ELR (cell line): ENCODE data around the gene PARK7.

ENCODE experiments used
- DNase-seq: peaks from one replicate; pipeline ENCODE4 v3.0.0-alpha.2; 2015; ENCODE audit warnings: low read depth

Gene PARK7

DNA sequence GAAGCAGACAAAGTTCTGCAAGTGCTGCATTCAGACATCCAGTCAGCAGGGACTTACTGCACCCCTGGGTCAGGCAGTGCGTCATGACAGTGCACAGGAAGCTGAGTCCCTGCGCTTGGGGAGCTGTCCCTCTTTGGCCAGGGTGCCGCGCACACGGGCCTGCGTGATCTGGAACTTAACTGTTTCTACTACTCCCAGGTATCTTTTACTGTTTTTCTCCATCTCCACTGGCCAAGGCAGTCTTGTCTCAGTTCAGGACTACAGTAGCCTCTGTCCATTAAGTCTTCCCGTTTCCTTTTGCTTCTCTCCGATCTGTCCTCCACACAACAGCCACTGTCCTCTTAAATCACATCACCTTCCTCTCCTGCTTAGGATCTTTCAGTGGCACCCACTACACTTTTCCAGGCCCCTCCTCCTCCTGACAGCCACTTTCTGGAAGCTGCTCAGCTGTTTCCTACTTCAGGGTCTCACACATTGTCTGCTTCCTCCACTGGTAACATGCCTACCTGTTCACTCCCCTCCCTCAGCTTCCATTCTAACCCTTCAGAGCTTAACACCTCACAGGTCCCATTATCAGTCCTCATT is 48.7 kb downstream of the PARK7 start:
- DNase-seq = no peak

DNA sequence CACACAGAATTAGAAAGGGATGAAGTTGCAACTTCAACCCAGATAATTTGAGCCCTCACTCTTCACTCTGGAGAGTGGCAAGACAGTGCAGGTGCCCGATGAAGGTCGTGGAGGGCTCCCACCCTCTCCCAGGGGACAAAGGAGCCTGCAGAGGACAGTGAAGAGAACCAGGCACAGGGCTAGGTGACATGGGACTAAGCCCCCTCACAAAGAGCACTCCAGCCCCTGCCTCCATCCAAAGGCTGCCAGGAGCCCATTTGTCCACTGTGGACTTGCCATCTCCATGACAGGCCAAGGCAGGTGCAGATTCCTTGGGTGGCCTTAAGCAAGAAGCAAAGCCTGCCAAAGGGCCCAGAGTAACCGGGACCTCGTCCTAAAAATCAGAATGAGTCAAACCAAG is 49.5 kb downstream of the PARK7 start:
- no peak for DNase-seq

DNA sequence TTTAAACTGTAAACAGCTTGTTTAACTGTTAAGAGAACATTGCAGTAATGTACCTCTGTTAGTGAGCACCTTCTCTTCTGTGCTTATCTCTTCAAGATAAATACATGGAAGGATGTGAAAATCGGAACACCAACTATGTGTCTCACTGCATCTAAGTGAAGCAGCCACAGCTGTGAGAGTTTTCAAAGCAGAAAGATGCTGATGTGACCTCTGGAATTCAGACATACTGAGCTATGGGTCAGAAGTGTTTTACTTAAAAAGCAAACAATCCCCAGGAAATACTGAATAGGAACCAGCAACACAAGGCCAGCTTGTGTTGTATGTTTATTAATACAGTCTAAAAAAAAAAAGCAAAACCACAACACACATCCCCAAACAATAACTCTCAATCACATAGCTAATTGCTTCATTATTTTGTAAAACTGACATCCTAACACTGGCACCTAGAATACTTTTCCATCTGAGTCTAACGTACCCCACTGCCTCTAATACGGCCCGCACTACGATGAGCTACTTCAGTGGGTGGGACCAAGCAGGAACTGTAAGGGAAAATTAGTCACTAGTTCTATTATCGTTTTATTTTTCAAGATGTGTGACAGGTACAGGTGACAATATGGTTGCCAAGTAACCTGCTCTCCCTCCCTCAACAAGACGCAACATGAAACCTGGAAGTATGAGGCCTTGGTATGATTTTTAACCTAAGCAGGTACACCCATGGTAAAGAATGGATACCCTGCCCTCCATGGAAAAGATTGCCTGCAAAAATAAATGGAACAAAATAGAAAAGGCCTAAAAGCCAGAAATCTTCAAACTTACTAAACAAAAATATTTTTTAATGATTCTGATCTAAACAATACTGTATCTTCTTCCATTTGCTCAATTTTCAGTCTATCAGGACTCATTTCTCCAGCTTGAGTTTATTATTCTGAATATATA is 50.7 kb downstream of the PARK7 start:
- DNase-seq = no peak

DNA sequence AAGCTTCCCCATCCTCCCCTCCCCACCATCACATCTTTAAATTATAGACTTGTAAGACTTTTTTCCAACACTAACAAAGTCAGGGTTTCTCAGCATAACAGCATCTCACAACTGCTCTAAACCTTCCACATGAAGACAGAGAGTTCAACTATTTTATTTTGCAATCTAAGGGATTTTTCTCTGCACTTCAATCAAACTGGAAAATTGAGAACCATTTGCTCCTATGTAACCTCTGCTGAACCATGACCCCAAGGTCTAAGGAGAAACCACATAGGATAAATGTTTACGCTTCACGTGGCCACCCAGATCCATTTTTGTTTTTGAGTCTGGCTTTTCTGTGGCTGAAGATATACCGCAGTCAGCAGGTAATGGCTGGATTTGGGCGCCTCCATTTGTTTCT is 51.4 kb downstream of the PARK7 start:
- no peak for DNase-seq

DNA sequence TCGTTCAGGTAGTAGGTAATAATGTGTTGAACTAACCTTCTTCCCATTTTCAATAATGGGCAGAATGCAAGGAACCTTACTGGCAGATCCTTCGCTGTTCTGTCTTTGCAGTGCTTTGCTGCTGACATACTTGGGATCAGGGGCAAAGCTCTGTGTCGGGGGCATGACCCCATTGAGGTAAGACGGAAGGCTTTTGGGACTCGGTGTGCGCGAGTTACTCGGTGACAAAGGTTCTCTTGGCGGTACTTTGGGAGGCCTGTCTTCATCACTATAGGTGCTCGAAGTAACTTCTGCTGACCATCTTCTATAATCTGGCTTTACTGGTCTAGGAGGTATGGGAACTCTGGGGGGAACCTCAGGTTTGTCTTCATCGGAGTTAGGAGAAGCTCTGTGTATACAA is 51.9 kb downstream of the PARK7 start:
- no peak for DNase-seq

DNA sequence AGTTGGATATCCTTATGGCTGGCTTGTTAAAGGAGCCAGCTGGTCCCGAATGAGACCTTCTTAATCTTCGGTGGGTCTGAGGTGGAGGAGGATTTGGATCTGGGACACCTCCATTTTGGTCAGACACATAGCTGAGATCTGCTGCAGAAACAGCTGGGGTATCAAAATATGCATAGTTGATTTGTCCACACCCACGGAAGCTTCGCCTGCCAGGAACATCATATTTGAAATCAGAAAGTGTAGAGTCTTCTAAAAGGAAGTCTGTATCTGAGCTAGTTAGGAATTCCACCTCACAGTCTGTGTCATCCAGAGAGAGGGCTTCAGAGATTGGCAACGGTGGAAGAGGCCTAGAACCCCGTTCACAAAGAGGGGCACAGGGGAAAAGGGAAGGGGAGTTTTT is 52.3 kb downstream of the PARK7 start:
- DNase-seq = no peak

DNA sequence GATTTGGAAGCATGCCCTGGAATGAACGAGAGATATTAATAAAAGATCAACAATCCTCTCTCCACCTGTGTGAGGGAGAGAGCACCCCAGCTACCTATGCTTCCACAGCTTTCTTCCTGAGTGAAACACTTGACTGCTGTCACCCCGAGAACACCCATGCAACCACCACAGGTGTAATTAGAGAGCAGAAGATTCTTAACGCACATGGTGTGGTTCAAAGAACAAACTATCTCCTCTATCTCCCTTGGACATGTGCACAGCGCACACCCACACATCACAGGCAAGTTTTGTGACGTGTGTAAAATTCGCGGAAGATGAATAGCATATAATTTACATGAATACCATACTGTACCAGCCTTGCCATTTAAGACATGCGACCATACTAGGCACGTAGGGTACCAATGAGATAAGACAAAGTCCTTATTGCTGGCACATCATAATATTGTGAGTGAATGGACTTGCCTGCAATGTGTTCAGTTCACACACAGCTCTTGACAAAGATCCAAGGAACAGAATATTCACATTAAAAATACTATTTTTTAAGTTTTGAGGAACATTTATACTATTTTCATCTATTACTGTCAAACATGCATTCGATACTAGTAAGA is 53.0 kb downstream of the PARK7 start:
- no peak for DNase-seq

DNA sequence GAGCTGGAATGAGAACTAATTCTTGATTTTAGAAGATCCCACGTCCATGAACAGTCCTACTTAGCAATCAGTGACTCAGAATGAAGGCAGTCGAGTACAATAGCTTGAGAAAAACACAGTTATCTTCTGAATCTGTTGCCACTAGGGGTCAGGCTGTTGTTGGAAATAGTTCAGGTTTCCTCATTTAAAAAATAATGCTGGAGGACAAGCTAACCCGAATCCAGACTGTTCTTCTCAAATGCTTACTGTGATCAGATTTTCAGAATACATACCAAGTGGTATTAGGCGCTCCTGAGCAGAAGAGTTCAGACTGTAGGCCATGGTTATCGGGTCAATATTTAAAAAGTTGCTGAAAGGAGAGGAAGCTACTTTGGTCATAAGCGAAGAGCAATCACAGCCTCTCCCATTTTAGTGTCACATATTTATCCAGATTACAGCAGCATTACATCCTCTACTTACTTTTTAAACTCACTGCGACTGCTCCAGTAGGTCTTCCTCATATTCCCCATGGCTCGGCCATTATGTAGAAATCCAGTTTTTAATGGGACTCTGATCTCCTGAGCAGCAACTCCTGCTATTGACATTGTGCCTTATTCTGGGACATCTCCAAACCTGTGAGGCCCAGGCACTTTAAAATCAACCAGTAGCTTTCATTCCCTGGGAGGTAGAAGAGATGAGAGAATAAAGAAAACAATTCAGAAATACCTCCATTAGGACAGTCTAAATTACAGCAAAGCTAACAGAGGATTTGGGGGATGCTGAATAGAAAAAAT is 53.7 kb downstream of the PARK7 start:
- peak; percentile 90 for DNase-seq

DNA sequence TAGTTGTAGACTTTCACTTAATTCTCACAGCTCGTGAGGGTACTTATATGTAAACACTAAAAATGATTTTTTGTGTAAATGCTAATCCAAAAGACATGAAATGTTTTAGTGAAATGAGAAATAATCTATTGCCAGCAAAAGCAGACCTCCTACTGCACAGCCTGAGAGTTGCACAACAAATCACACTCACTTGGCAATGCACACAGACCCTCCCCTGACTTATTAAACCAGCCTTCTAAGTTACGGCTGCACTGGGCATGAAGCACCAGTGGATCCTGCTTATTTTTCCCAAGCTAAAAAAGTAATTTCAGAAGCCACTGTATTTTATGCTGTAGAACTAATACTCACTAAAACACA is 54.3 kb downstream of the PARK7 start:
- no peak for DNase-seq

DNA sequence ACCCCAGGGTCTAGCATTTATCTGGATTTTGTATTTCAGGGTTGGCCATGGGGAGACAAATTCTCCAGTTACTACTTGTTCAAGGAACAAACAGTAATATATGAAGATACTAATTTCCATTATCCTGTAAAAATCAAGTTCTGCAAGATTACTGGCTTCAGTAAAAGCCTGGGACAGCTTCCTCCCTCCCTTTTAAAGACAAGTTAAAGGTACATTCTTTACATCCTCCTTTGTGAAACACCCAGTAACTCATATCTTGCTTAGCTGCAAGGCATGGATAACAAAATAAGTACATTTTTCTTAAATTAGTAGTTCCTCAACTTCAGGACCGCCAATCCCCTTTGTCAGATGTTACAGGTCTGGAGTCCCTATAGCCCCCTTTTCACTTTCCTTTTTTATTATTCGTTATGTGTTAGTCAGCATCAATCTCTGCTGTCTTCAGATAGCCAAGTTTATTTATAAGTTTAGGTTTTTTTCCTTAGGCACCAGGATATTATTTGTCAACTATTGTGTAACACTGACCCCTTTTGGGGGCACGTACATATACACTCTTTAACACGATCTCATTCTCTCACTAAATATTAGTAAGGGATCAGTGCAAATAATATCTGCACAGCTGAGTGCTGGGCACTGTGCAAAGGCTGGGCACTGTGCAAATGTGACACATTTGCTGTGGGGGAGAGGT is 54.8 kb downstream of the PARK7 start:
- peak; percentile 49 for DNase-seq

DNA sequence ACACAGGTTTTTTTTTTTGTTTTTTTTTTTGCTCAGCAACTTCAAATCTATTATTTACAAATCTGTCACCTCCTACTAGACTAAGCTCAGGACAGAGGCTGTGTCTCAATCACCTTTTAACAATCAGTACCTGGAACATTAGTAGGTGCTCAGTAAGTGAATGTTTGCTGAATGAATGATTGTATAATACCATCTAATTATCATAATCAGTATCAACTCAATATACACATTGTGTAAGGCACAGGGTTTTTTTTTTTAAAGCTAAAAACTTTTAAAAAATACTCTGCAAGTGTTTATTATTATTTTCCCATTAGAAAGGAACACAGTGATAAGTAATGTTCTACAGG is 55.4 kb downstream of the PARK7 start:
- no peak for DNase-seq

DNA sequence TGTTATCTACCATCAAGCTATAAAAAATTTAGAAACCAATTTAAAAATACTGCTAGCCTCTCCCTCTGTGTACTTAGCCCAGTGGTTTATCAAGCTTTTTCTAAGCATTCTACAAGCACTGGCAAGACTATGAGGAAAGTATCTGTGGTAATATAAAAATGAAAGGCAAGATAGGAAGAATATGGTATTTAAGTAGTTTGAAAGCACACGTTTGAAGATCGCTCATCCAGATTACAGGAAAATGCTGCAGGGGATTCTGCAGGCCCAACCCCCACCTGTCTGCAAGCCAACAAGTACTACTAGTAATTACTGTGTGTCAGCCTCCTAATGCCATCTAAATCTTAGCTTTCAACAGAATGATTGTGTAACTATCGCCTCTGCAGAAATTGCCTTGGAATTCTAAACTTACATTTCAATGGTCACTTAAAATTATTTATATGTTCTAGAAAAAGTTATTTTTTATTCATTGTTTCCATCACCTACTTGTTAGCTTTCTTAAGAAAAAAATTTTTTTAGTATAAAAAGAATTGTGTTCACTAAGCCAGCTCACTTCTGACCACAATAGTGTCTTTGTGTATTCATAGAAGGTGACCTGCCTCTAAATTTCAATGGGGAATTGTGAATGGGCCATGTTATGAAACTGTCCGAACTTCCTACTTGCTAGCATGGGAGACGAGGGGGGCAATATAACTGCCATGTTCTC is 56.1 kb downstream of the PARK7 start:
- DNase-seq = peak; percentile 55

DNA sequence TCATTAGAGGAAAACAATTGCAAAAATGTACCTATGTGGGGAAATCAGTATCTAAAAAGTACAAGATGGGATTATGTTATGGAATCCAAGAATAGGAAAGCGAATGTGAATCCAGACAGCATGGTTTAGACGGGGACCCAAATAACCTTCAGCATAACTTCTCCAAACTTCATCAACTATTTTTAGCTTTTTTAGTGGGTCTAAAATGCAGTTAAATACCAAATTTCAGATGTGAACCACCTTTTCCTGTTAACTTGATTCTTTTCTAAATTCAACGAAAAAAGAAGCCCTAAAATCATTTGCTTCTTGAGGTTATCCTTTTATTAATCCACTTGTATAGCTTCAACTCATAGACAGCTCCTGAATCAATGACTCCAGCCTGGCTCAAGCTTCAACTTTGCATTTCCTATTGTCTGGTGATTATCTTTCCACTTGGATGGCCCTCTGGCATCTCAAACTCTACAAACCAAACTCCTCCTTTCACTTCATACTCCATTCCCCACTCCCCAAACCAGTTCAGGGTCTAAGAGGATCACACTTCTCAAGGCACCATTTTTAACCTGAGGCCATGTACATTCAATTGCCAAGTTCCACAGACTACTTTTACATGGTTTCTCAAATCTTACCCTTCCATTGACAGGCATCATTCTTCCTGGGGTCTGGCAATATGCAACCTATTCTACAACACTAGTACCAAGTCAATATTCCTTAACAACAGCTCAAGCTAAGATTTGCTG is 57.1 kb downstream of the PARK7 start:
- no peak for DNase-seq

DNA sequence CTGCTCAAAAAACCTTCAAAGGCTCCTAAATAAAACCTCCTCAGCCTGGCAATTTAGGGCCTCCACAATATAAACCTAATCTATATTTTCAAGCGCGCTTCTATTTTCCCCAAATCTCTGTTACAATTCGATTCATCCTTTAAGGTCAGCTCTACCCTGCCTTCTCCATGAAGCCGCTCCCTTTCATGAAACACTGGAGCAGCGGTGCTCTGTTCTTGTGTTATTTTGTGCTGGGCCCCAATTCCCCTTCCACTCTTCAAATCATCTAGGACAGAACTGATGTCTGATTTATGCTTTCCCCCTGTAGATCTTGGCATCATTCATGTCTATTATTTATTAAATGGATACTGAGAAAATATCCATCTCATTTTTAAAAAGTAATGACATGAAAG is 57.7 kb downstream of the PARK7 start:
- no peak for DNase-seq

DNA sequence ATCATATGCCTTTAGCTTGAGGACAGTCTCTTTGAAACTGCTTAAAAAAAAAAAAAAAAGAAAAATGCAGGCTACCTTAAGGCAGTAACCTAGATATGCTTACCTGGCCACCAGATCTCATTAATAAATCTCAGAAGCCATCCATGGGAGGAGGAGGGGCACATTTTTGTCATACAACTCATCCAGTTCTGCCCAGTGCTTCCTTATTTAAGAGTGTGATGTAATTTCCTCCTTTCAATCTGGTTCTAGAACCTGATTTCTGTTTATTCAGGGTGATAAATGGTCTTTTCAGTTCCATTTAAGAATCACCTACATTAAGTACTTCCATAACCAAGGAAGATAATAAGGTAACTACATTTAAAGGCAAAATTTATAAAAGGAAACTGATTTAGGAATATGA is 58.5 kb downstream of the PARK7 start:
- DNase-seq = peak; percentile 79

DNA sequence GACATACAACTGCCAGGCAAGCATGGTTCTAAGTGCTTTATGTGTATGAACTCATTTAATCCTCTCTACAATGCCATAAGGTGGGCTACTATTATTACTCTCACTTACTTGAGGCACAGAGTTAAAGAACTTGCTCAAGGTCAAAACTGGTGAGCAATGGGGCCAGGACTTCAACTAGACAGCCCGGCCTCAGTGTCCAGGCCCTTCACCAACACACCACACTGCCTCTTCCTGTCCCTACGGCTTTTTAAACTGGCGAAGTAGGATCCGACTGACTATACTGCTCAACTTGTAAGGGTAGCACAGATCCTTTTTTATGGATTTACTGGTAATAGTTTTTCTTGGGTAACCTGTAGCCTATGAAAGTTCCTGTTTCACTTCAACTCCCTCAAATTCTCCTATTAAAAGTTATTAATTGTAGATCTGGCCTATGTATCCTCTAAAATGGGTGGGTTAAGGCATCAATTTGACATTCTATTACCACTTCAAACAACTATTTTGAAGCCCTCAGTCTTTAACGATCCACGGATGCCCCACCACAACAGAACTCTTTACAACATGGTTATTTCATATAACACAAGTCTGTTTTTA is 60.3 kb downstream of the PARK7 start:
- no peak for DNase-seq

DNA sequence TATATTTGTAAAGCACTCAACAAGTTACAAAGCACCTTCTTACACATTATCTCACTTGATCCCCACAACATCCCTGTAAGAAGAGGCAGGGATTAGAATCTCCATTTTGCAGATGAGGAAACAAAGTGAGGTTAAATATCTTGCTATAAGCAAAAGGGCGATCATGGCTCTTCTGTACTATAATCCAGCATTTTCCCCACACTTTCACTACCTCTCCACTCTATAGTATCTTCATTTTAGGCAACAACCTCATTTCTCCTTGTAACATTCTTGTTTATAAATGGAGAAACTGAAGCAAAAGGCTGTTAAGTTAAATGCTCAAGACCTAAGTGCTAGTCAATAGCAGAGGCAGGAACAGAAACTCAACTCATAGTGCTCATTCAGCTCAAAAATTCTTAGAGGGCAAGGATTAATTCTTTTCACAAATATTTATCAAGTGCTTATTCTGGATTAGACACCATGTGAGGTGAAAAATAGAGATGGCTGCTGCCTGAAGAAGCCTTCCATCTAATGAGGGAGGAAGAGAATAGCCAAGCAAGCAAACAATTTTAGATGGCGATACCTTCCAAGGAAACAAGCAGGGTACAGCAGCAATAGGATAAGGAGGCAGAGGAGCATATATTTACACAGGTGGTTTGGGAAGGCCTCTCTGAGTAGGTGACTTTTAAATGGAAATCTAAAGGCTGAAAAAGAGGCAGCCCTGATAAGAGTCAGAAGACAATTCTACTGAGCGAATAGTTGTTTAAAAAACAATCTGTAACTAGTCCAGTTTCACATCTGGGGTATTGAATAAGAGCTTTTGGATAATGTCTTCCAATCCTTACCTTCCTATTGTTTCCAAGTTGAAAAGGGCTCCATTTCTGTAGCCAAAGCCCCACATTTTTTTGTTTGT is 61.1 kb downstream of the PARK7 start:
- no peak for DNase-seq

DNA sequence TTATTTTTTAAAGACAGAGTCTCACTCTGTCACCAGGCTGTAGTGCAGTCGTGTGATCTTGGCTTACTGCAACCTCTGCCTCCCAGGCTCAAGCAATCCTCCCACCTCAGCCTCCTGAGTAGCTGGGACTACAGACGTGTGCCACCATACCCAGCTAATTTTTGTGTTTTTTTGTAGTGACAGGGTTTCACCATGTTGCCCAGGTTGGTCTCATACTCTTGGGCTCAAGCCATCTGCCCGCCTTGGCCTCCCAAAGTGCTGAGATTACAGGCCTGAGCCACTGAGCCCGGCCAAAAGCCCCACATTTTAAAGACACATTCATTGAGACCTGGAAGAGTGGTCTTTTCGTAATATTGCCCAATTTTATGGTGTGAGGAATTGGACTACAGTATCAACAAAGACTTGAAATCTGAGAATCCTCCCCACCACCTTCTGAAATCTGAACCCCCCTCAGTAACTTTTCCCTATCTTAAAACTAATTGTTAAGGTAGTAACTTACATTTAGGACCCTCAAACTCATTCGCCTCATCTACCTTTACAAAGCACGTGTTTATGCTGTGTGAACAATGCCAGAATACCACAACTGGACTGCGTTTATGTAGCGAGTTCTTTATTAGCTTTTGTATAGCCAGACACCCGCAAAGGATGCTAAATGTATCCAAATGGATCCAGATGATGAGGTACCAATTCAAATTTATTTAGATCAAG is 61.9 kb downstream of the PARK7 start:
- no peak for DNase-seq

DNA sequence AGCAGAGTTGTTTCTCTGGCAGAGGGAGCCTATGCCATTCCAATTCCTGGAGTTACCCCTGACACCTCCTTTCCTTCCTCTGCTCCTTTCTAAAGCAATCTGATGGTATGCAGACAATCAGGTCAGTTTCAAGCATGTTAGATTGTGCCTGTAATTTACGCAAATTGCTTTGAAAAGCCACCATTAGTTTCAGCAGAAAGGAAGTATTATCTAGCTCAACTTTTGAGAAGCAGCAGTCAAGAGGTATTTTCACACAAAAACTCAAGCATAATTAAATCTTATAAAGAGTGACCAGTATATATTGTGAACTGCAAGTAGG is 62.4 kb downstream of the PARK7 start:
- DNase-seq = no peak
